Activated naive CD4-positive, alpha-beta T cell treated with Interleukin-2 at 50 U/mL for 16 hours (primary cell): ENCODE measurements around the gene TNFRSF19.
"Not testable (repeated sequence)": the region's sequence is repeated elsewhere in the genome, so short reads cannot be mapped to it uniquely, and the experiment has no call there.

Experiments used
- DNase-seq: peaks from one replicate; pipeline ENCODE4 v3.0.0-alpha.2; 2020

The TNFRSF19 gene, protein sequence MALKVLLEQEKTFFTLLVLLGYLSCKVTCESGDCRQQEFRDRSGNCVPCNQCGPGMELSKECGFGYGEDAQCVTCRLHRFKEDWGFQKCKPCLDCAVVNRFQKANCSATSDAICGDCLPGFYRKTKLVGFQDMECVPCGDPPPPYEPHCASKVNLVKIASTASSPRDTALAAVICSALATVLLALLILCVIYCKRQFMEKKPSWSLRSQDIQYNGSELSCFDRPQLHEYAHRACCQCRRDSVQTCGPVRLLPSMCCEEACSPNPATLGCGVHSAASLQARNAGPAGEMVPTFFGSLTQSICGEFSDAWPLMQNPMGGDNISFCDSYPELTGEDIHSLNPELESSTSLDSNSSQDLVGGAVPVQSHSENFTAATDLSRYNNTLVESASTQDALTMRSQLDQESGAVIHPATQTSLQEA

DNA sequence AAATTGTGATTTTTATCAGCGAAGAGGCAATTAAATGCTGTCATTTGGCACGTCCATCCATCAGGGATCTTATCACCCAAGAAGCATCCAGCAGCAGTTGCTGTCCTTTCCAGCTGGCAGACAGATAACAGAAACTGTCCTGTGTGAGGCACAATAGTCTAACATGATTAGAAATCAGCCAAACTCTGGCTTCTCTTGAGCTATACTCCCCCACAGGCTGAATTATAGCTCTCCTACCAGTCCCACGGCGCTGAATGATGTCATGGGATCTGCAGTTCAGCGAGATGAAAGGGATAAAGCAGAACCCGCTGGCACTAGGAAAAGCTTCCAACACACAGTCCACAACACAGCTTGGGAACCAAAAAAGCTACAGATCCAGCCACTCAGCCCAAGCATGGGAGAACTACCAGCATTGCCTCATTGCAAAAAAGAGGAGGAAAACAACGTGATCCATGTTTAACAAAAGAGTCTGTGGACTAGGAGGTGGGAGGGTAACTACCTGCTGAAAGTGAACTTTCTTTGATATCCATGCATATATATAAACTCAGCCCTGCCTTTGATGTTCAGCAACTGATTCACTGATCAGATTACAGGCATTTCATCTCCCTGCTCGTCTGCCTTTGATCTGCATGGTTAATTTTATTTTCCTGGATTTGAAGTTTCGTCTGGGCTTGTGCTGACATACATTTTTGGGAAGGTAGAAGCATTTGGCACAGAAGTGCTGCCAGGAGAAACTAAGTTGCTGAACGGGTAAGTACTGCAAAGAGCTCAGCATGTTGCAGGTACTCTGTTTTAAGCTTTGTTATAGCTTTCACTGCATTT lies at the start of gene TNFRSF19:
TNFRSF19 (plus strand) TSS at position 314 of the 822 bp plus-strand sequence. CDS start 19,772 bp downstream, outside the sequence.
- no peak for DNase-seq

DNA sequence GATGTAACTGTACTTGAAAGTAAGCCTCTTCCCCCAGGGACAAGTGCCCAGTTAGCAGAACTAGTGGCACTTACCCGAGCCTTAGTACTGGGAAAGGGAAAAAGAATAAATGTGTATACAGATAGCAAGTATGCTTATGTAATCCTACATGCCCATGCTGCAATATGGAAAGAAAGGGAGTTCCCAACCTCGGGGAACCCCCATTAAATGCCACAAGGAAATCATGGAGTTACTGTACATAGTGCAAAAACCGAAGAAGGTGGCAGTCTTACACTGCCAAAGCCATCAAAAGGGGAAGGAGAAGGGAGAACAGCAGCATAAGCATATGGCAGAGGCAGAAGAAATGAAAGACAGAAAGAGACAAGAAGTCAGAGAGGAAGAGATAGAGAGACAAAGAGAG lies 40.3 kb upstream of the TNFRSF19 start:
- not testable (repeated sequence) for DNase-seq

DNA sequence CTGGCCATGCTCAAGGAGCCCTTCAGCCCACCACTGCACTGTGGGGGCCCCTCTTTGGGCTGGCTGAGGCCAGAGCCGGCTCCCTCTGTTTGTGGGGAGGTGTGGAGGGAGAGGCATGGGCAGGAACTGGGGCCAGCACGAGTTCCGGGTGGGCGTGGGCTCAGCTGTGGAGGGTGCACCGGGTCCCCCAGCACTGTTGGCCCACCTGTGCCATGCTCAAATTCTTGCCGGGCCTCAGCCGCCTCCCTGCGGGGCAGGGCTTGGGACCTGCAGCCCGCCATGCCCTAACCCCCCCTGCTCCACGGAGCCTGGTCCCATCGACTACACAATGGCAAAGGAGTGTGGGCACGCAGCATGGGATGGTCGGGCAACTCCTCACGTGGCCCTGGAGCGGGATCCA lies 38.8 kb upstream of the TNFRSF19 start:
- DNase-seq: no peak

DNA sequence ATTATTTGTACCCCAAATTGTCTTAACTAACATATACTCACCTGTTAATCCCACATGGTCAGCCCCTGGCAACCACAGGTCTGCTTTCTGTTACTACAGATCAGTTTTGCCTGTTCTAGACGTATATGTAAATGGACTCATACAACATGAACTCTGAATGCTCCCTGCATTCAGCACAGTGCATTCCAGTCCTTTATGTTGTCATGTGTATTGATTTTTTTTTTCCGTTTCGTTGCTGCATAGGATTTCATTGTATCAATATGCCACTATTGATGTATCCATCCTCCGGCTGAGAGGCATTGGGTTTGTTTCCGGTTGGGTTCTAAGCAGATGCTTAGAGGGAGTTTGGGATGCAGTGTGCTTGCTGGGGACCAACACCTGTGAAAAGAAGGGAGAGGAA lies 36.1 kb upstream of the TNFRSF19 start:
- DNase-seq: no peak

DNA sequence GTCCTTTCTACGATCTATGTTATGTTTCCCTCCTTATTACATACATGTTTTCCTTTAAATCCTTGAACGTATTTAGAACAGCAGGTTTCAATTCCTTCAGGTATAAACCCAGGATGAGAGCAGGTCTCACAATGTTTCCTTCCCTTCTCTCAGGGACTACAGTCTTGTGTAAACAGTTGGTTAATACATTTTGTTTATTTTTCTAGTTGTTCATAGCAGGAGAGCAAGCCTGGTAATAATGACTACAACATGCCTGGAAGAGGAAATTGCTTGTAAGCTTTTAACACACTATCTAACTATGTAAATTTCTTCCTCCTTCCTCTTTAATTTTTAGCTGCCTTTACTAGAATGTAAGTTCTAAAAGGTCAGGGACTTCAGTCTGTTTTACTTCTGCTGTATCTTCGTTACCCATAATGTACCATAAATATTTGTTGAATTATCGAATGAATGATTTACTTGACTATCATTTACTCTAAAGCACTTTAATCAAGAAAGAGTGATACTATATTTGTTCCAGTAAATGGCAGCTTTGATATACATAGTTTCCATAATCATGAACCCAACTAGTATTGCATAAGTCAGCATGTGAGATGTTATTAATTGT lies 28.9 kb upstream of the TNFRSF19 start:
- no peak for DNase-seq

DNA sequence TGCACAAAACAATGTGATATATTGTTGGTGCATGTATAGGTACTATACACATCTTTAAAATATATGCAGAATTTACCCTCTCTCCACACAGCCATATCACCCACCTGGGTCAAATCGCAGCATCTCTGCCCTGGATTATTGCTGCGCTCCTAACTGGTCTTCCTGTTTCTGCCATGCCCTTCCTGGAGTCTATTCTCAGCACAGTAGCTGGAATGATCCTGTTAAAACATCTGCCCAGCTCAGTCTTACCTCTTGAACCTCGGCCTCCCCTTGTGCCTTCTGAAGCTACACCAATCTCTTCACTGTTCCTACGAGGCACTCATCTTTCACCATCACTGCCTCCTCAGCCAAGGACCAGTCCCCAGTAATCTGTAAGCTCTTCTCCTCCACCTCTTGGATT lies 25.5 kb upstream of the TNFRSF19 start:
- no peak for DNase-seq

DNA sequence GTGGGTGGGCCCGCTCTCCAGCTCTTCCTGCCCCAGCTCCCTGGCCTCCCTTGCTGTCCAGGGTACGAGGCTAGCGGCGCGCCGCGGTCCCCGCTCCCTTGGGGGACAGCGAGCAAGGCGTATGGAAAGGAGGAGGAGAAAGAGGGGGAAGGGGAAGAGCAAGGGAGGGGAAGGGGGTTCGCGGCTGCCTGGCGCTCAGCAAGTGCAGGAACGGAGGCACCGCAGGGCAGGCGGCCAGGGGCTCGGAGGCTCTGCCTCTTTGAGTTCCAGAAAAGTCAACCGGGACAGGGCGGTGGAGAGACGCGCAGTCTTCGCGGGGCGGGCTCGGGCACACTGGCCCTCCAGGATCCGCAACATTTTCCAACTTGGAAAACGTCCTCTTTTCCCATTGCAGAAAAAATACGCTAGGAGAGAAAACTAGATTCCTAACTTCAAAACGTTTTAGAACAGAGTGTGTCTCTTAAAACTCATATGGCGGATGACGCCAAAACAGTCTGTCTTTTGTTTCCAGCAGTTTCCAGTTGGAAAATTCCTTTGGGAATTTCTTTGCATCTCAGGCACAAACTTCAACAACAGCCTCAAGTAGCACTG lies 23.1 kb upstream of the TNFRSF19 start:
- DNase-seq: no peak

DNA sequence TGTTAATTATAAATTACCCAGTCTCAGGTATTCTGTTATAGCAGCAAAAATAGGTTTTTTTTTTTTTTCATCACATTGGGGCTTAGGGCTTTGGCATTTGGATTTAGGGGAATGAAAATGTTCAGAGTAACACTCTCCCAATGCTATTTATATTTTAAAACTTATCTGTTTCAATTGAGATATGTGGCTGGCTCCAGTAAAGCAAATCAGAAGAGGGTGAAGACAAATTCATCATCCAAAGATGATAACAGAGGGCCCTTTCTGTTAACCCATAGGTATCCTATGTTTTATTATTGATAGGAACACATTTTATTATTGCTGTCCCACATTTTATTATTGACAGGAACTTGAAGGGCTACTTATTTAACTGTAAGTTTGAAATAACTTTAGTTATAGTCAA lies 20.5 kb upstream of the TNFRSF19 start:
- no peak for DNase-seq

DNA sequence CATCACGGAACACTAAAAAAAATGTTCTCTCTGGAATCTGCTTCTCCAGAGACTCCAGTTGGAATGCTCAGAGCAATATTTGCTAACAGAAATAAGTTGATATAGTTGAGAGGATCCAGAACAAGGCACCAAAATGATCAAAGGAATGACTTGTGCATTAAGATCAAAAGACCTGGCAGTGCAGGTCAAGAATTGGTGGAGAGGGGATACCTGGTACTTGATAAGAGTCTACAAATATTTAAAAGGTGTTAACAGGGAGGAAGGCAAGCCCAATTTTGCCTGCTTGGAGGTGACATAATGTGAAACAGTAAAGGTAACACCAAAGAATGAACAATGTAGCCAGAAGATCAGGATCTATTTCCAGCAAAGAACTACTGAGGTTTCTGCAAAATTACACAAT lies 20.0 kb upstream of the TNFRSF19 start:
- DNase-seq: no peak

DNA sequence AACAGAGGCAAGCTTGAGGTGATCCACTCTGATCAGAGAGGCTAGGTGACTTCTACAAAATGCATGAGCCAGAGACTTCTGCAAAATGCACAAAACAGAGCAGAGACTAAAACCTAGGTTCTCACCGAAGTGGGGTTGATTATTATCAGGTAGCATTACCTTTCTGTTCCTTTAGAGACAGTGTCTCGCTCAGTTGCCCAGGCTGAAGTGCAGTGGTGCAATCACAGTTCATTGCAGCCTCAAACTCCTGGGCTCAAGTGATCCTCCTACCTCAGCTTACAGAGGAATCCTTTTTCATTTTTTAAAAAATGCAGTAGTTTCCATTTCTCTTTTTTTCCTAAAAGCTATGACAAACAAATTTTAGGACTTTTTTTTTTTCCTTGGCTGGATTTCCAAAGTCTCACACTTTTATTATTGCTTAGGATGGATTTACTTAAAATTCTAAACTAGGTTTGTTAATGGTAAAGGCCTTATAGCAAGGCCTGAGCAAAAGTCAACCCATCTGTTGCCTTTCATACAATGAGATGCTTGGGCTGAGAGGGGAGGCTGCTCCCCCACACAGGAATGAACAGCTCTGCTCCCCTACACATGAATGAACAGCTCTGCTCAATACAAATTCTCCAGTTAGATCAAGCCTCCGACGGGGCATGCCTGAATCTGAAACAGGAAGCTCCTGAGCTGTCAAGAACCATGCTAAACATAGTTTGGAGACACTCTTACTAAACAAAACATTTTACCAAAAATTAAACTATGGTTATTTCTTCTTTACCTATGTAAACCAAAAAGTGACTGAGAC lies 18.8 kb upstream of the TNFRSF19 start:
- no peak for DNase-seq

DNA sequence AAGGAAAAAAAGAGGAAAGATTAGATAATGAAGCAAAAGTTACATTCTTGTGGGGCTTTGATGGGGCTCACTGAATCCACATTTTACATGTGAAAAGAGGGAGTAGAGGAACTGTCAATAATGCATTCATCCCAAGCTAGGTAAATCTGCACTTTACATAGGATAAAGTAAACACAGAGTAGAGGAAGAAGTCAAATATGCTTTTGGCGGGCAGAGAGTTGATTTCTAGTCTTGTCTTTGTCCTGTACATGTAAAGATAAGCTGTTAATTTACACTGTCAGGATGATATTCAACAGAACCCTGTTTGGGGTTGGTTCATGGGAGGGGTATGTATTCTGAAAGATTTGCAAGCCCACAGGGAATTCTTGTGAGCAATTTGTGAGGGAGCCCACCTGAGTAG lies 18.0 kb upstream of the TNFRSF19 start:
- DNase-seq: no peak

DNA sequence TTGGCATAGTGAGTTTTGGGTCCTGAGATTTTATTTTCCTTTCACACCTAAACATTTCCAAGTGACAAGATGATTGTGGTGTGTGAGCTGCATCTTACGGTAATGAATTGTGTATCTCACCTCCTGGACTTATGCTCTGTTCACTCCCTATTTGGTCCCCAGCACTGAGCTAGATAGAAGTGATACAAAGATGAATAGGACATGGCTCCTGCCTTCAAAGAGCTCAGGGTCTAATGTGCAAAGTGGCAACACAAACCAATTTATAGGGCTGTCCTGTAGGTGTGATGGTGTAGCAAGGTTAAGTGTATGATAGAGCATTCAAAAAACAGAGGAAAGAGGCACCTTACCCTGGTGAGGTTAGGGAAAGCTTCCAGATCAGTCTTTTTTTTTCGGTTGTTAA lies 17.6 kb upstream of the TNFRSF19 start:
- DNase-seq: no peak

DNA sequence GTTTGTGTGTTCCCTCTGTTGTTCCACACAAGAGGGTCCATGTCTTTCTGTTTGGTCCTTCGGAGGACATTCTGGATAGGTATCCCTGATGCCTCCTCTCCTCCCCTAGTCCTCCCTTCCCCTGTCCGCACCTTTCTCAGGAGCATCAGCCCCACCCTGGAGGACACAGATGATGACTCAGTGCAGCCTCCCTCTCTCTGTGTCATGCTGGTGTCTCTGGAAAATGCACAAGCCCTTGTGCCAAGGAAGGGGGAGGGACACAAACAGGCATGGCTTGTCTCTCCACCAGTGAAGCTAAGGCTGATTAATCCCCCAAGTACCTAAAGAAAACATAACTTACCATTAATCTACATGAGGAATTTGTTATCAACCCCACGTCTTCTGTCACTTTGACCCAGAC lies 16.2 kb upstream of the TNFRSF19 start:
- no peak for DNase-seq

DNA sequence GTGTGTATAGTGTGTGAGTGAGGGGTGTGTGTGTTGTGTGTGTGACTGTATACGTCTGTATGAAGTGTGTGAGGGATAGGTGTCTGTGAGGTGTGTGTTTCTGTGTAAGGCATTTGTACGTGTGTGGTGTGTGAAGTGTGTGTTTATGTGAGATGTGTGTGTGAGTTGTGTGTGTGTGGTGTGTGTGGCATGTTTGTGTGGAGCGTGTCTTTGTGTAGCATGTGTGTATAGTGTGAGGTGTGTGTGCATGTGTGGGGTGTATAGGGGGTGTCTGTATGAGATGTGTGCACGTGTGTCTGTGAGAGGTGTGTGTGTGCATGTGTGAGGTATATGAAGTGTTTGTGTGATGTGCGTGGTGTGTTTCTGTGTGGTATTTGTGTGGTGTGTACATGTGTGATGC lies 13.2 kb upstream of the TNFRSF19 start:
- no peak for DNase-seq

DNA sequence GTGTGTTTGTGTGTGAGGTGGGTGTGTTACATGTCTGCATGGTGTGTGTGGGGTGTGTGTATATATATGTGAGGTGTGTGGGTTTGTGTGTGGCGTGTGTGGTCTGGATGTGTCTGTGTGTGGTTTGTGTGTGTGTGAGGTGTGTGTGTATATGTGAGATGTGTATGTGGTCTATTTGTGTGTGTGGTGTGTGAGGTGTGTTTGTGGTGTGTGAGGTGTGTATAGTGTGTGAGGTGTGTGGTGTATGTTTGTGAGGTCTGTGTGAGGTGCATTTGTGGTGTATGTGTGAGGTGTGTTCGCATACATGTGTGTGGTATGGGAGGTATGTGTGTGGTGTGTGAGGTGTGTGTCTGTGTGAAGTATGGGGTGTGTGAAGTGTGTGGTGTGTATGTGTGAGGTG lies 12.5 kb upstream of the TNFRSF19 start:
- no peak for DNase-seq

DNA sequence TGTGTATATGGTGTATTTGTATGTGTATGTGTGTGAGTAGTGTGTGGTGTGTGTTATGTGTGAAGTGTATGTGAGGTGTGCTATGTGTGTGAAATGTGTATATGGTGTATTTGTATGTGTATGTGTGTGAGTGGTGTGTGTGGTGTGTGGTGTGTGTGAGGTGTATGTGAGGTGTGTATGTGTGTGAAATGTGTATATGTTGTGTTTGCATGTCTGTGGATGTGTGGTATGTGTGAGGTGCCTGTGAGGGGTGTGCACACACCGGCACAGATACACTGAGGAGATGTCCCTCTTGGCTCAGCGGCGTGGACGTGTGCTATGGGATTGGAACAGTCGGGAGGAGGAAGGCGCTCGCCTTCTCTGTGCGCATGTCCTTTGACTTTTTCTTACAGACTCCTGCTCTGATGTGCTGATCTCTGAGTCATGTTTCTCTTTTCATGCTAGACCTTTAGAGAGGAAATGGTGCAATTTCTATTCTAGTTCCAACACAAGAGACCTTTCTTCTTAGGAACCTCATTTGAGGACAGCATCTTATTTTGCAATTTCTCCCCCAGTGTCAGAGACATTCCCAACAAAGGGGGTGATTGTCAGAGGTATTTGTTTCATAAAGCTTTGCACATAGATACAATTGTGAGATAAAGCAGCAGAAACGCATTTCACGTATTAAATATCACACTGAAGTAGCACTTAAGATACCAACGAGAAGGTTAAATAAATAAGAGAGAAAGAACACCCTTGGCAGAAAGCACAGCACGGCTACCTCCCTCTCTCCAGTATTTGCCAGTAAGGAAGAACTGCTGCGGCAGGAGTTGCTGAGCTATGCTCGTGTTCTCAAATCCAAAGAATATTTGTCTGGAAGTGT lies 11.3 kb upstream of the TNFRSF19 start:
- DNase-seq: no peak

DNA sequence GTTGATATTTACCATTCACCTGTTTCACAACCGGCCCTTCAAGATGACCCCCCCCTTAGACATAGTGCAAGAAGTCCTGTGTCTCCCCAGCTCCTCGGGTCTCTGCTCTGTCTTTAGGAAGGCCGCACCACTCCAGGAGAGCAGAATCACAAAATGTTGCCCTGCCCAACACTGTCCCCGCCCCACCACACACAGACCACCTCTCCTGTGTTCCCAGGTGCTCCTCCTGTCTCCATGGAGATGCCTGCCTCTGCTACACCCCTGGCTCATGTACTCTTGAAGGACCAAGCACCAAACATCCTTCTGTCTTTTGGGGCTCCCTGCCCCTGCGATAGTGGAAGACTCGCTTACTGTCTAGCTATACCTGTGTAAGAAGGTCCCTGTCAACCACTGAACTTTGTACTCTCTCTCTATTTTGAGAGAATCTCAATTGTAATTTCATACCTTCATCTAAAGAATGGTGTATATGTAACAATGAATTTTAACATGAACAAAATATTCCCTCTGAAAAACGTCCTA lies 9.6 kb upstream of the TNFRSF19 start:
- no peak for DNase-seq

DNA sequence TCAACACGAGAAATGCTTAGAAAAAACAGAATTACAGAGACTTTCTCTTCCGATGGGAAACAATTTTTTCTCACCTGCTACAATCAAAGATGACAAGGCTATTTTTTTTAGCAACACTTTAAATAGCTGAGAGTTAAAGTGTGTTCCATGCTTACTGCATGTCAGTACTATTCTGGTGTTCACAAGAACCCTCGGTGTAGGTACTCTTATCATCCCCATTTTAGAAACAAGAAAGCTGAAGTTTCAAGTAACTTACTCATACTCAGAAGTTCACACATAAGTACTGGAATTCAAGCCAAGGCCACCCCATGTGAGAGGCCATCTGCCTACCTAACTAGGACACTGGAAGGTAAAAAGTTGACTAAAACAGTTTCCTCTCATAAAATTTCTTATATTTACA lies 9.0 kb upstream of the TNFRSF19 start:
- no peak for DNase-seq

DNA sequence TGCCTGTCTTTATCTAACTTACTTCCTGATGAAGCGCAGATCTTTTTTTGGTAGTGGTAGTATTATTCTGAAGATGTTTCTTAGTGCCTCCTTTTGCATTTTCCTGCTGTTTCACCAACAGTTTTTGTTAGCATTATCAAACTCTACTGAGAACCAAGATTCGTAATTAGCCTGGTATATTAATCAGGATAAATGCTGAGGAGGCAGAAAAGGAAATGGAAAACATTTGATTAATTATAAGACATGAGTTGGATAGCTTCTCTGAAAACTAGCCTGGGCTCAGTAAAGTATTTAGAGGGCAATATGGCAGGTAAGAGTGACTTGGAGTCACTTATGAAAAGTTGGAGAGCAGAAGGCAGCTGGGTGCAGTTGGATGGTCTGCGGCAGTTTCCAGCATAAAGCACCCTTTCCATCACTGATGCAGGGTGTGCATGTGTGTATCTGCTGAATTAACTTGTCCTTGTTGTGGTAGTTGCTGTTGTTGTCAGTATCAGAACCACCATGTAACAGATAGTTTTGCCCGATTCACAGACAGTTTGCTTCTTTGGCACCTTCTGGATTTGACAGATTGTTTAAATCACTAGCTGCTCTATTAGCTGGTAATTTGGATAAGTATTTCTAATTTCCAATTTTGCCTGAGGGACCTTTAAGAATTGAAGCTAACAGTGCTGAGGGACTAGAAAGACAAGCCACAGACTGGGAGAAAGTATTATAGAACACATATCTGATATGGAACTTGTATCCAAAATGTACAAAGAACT lies 6.9 kb upstream of the TNFRSF19 start:
- DNase-seq: no peak

DNA sequence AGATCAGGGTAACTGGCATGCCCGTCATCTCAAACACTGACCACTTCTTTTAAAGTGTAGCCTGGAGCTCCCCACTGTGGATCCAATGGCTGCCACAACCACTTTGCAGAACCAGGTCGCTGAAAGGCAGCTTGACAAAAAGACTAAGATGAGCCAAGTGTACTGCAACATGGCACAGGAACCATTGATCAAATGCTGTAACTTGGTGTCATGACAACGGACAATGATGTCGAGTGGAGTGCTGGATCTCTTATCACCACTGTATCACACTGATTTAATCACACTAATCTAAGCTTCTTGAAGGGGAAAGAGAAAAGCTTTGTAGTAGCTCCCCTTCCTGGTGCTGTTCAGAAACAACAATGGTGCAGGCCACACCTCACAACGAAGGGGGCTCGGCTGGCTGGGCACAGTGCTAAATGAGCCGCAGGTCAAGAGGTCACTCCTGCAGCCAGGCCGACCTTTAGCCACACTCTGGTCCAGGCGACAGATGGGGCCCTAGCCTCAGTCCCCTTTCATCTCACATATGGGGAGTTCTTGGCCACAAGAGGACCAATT lies 2.2 kb upstream of the TNFRSF19 start:
- DNase-seq: no peak
